Neuronal stem cell (in vitro differentiated cells): ENCODE data around the gene TCEANC2.
A peak's percentile ranks its signal among the peaks of the same experiment; 100 is the strongest.

Experiments used
- DNase-seq: peaks from one replicate; pipeline ENCODE4 v3.0.0-alpha.2; 2013; ENCODE audit warnings: low spot score
- H2AFZ ChIP-seq: one replicate; pipeline ENCODE4 v1.6.1; 2013; ENCODE audit warnings: mild to moderate bottlenecking, low read length, inconsistent platforms
- H2AK5ac ChIP-seq: 2 replicates; pipeline ENCODE4 v1.6.1; 2013; ENCODE audit warnings: low read depth, mild to moderate bottlenecking, inconsistent platforms, low read length, moderate library complexity, mixed read lengths
- H2BK120ac ChIP-seq: 2 replicates; pipeline ENCODE4 v1.6.1; 2013; ENCODE audit warnings: low read depth, mild to moderate bottlenecking, inconsistent platforms, low read length, moderate library complexity, mixed read lengths
- H2BK12ac ChIP-seq: one replicate; pipeline ENCODE4 v1.6.1; 2013; ENCODE audit warnings: low read length, inconsistent platforms
- H2BK15ac ChIP-seq: 2 replicates; pipeline ENCODE4 v1.6.1; 2013; ENCODE audit warnings: mild to moderate bottlenecking, low read length, inconsistent platforms, mixed read lengths
- H2BK5ac ChIP-seq: one replicate; pipeline ENCODE4 v1.6.1; 2013; ENCODE audit warnings: inconsistent platforms, mild to moderate bottlenecking, low read length, moderate library complexity
- H3K14ac ChIP-seq: one replicate; pipeline ENCODE4 v1.6.1; 2013; ENCODE audit warnings: low read length, inconsistent platforms
- H3K18ac ChIP-seq: 2 replicates; pipeline ENCODE4 v1.6.1; 2013; ENCODE audit warnings: low read length, inconsistent platforms
- H3K23ac ChIP-seq: 2 replicates; pipeline ENCODE4 v1.6.1; 2013; ENCODE audit warnings: low read depth, mild to moderate bottlenecking, mixed read lengths, low read length, inconsistent platforms; ENCODE audit not compliant: poor library complexity
- H3K27ac ChIP-seq: replicated peaks from 3 replicates; pipeline ENCODE4 v1.5.1; 2013; ENCODE audit warnings: low read length, inconsistent platforms
- H3K27me3 ChIP-seq, 3 experiments: 2 replicates each; pipeline ENCODE4 v1.6.1; 2013; ENCODE audit warnings: low read length in 3 of 3, mild to moderate bottlenecking in 2 of 3, inconsistent platforms in 1 of 3, low read depth in 1 of 3, mixed read lengths in 1 of 3, moderate library complexity in 1 of 3; ENCODE audit not compliant: control insufficient read depth in 3 of 3, insufficient read depth in 3 of 3
- H3K36me3 ChIP-seq, 2 donors: replicated peaks in 1 of 2; 2 replicates each; pipeline ENCODE4 v1.6.1; 2013; ENCODE audit warnings: low read length in 2 of 2; ENCODE audit not compliant: control insufficient read depth in 2 of 2, insufficient read depth in 2 of 2
- H3K4ac ChIP-seq: 2 replicates; pipeline ENCODE4 v1.6.1; 2013; ENCODE audit warnings: inconsistent platforms, mild to moderate bottlenecking, low read length, moderate library complexity
- H3K4me1 ChIP-seq, 2 donors: 1 replicate in 1 of 2; 2 replicates in 1 of 2; pipeline ENCODE4 v1.6.1; 2013; ENCODE audit warnings: low read length in 2 of 2, low read depth in 1 of 2; ENCODE audit not compliant: control insufficient read depth in 2 of 2, insufficient read depth in 1 of 2
- H3K4me2 ChIP-seq: one replicate; pipeline ENCODE4 v1.6.1; 2013; ENCODE audit warnings: mild to moderate bottlenecking, low read length, inconsistent platforms; ENCODE audit not compliant: insufficient read depth, poor library complexity, severe bottlenecking
- H3K4me3 ChIP-seq, 2 donors: 2 replicates each; pipeline ENCODE4 v1.5.1; 2013; ENCODE audit warnings: low read length in 2 of 2, mild to moderate bottlenecking in 2 of 2, inconsistent platforms in 1 of 2, moderate library complexity in 1 of 2
- H3K79me1 ChIP-seq: one replicate; pipeline ENCODE4 v1.6.1; 2013; ENCODE audit warnings: low read depth, mild to moderate bottlenecking, inconsistent platforms, low read length, moderate library complexity
- H3K9ac ChIP-seq: one replicate; pipeline ENCODE4 v1.6.1; 2013; ENCODE audit warnings: mild to moderate bottlenecking, low read depth, low read length, inconsistent platforms; ENCODE audit not compliant: poor library complexity
- H3K9me3 ChIP-seq, 2 donors: replicated peaks in 1 of 2; 2 replicates each; pipeline versions ENCODE3 to v1.6.1; 2013; ENCODE audit warnings: low read length in 2 of 2, mild to moderate bottlenecking in 2 of 2, inconsistent platforms in 1 of 2, low read depth in 1 of 2, mixed read lengths in 1 of 2, moderate library complexity in 1 of 2; ENCODE audit not compliant: control insufficient read depth in 2 of 2, insufficient read depth in 1 of 2
- H4K8ac ChIP-seq: one replicate; pipeline ENCODE4 v1.6.1; 2013; ENCODE audit warnings: low read depth, mild to moderate bottlenecking, inconsistent platforms, low read length, moderate library complexity
- H4K91ac ChIP-seq: one replicate; pipeline ENCODE4 v1.6.1; 2013; ENCODE audit warnings: low read length, low read depth, mild to moderate bottlenecking, inconsistent platforms; ENCODE audit not compliant: poor library complexity
- WGBS, 2 donors: extraction: QIAGEN DNeasy Blood & Tissue Kit; methylation state at CpG; one replicate each; pipeline ENCODE4 v1.1.7; 2013; ENCODE audit warnings: missing lambda C conversion rate in 2 of 2, mixed read lengths in 1 of 2; ENCODE audit not compliant: insufficient read length in 2 of 2, insufficient replicate concordance in 1 of 2; ENCODE audit errors: extremely low coverage in 2 of 2; 5-methylcytosine and 5-hydroxymethylcytosine counted together

Gene TCEANC2

GRCh38 chr1:54142146-54142900 lies 88.9 kb downstream of the TCEANC2 start:
- peaks cover 1% of the 10 kb centered on the region for H3K79me1 ChIP-seq
- no peak overlapping the region for H3K14ac ChIP-seq
- no peak overlapping the region for H2BK15ac ChIP-seq
- no peak overlapping the region for H3K27ac ChIP-seq
- no peak overlapping the region for H3K4me3 ChIP-seq
- H3K4me2 ChIP-seq: no peak overlapping the region
- no peak overlapping the region for H2BK12ac ChIP-seq
- no peak for DNase-seq
- no peak overlapping the region for H2AFZ ChIP-seq
- peaks cover 4 to 5% of the 10 kb centered on the region in 2 donors for H3K4me1 ChIP-seq
- H2BK5ac ChIP-seq: no peak overlapping the region
- H2AK5ac ChIP-seq: no peak overlapping the region
- H3K27me3 ChIP-seq: peaks cover 0 to 7% (median 0%) of the 10 kb centered on the region in 3 experiments
- no peak overlapping the region for H3K9ac ChIP-seq
- H4K91ac ChIP-seq: no peak overlapping the region
- no peak overlapping the region for H3K4ac ChIP-seq
- H3K23ac ChIP-seq: no peak overlapping the region
- H3K36me3 ChIP-seq: no peaks in the 10 kb centered on the region
- WGBS, 2 donors: no CpG with 5 or more reads among the region's 9 CpGs
- H3K18ac ChIP-seq: no peak overlapping the region
- H3K9me3 ChIP-seq: peaks cover 0 to 2% of the 10 kb centered on the region in 2 donors
- no peak overlapping the region for H4K8ac ChIP-seq
- H2BK120ac ChIP-seq: no peak overlapping the region

GRCh38 chr1:54144366-54144765 lies 91.0 kb downstream of the TCEANC2 start:
- Histone ChIP-seq H3K4ac (no peak overlapping the region), H3K27ac (no peak overlapping the region), H3K4me3 (no peak overlapping the region), H3K4me2 (no peak overlapping the region), H3K9ac (no peak overlapping the region), H2AFZ (no peak overlapping the region), H2BK120ac (no peak overlapping the region), H2AK5ac (peak overlapping the region; percentile 30), H3K23ac (no peak overlapping the region), H3K79me1 (peaks cover 1% of the 10 kb centered on the region), H3K36me3 (no peaks in the 10 kb centered on the region), H3K27me3 (peaks cover 0 to 7% (median 0%) of the 10 kb centered on the region in 3 experiments), H3K9me3 (no peaks in the 10 kb centered on the region), H2BK12ac (no peak overlapping the region), H2BK15ac (no peak overlapping the region), H3K4me1 (no peaks in the 10 kb centered on the region), H2BK5ac (no peak overlapping the region), H4K91ac (no peak overlapping the region), H3K18ac (no peak overlapping the region), H4K8ac (peak overlapping the region; percentile 65), H3K14ac (peak overlapping the region; percentile 26)
- no peak for DNase-seq
- WGBS, 2 donors: no CpG with 5 or more reads among the region's 11 CpGs

GRCh38 chr1:54149734-54150133 lies 96.3 kb downstream of the TCEANC2 start:
- no peak overlapping the region for H3K4me2 ChIP-seq
- no peaks in the 10 kb centered on the region for H3K27me3 ChIP-seq
- no peak overlapping the region for H3K4ac ChIP-seq
- no peak overlapping the region for H3K27ac ChIP-seq
- H3K18ac ChIP-seq: no peak overlapping the region
- no peak overlapping the region for H2AK5ac ChIP-seq
- no peak overlapping the region for H2BK5ac ChIP-seq
- H2BK12ac ChIP-seq: no peak overlapping the region
- no peak overlapping the region for H3K23ac ChIP-seq
- H3K9me3 ChIP-seq: peaks cover 0 to 2% of the 10 kb centered on the region in 2 donors
- no peak overlapping the region for H2BK120ac ChIP-seq
- no peaks in the 10 kb centered on the region for H3K36me3 ChIP-seq
- H3K14ac ChIP-seq: no peak overlapping the region
- no peak overlapping the region for H3K9ac ChIP-seq
- no CpG with 5 or more reads among the region's 3 CpGs for WGBS, 2 donors
- no peak overlapping the region for H3K4me3 ChIP-seq
- H2BK15ac ChIP-seq: no peak overlapping the region
- DNase-seq: no peak
- H4K8ac ChIP-seq: no peak overlapping the region
- peaks cover 7 to 13% of the 10 kb centered on the region in 2 donors for H3K4me1 ChIP-seq
- H3K79me1 ChIP-seq: no peaks in the 10 kb centered on the region
- no peak overlapping the region for H4K91ac ChIP-seq
- H2AFZ ChIP-seq: no peak overlapping the region

DNA sequence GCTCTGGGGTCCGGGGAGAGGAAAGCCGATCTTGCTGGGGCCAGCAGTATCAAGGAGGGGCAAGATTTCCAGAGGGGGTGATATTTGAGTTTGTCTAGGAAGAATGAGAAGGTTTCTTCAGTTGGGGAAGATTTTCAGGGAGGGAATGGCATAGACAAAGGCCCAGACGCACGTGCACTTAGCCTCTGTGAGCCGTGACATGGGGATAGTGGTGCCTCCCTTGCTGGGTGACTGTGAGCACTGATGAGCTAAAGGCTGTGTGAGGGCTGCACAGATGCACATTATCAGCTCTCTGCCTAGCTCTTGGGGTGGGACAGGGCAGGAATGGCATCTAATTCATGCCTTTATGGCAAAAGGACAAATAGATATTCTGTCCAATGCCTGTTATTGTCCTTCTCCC lies 97.6 kb downstream of the TCEANC2 start:
- H2BK15ac ChIP-seq: no peak overlapping the region
- H4K91ac ChIP-seq: no peak overlapping the region
- H2BK120ac ChIP-seq: no peak overlapping the region
- H3K4me1 ChIP-seq: peaks cover 7 to 13% of the 10 kb centered on the region in 2 donors
- no peaks in the 10 kb centered on the region for H3K27me3 ChIP-seq
- DNase-seq: no peak
- H3K36me3 ChIP-seq: no peaks in the 10 kb centered on the region
- no peak overlapping the region for H2BK5ac ChIP-seq
- no peaks in the 10 kb centered on the region for H3K79me1 ChIP-seq
- no peak overlapping the region for H2BK12ac ChIP-seq
- WGBS, 2 donors: no CpG with 5 or more reads among the region's 5 CpGs
- no peak overlapping the region for H3K4me2 ChIP-seq
- H3K23ac ChIP-seq: no peak overlapping the region
- H3K9ac ChIP-seq: no peak overlapping the region
- H3K4me3 ChIP-seq: no peak overlapping the region
- no peak overlapping the region for H3K27ac ChIP-seq
- peak overlapping the region; percentile 78 for H2AFZ ChIP-seq
- H3K9me3 ChIP-seq: peaks cover 0 to 2% of the 10 kb centered on the region in 2 donors
- H3K14ac ChIP-seq: no peak overlapping the region
- H4K8ac ChIP-seq: no peak overlapping the region
- no peak overlapping the region for H2AK5ac ChIP-seq
- H3K18ac ChIP-seq: no peak overlapping the region
- H3K4ac ChIP-seq: no peak overlapping the region
